Endometrial microvascular endothelial cells (primary cell): Measurements from ENCODE around the gene ZNF783. TPM values are rescaled to one million over a fixed set of nuclear protein-coding genes. Genes with fewer than 3 reads are reported as not detected.
"Not testable (repeated sequence)": the region's sequence is repeated elsewhere in the genome, so short reads cannot be mapped to it uniquely, and the experiment has no call there.

Experiments
- in situ Hi-C: cut with HindIII; loops from 2 replicates; pipeline ENCODE4 v1.10.0; 2017; ENCODE audit warnings: low sequenced_read_pairs, low pct_unique_long_range_greater_than_20kb; ENCODE audit errors: inconsistent ontology term
- total RNA-seq: library from RNA; depleted of rRNA; stranded (reverse); fragments of >200 nt; gene quantifications from one replicate; pipeline ENCODE4 v1.2.3, GENCODE V29; 2015; ENCODE audit errors: inconsistent ontology term

The ZNF783 gene
- total RNA-seq, 1 donor from 2014 or later: 2.6 TPM

GRCh38 chr7:149238051-149238450, 23.9 kb upstream of the ZNF783 start:
- in situ Hi-C loops: no loop called here

- in situ Hi-C loops: no loop called here
These were observed 22.5 kb upstream of the ZNF783 start, which contains the start of gene ZNF212 for GRCh38 chr7:149239345-149240143. Gene ZNF212 (plus strand): TSS chr7:149239651. CDS start chr7:149239779, 128 bp downstream.

- in situ Hi-C loops: no loop called here
These were observed 21.4 kb upstream of the ZNF783 start for GRCh38 chr7:149240637-149241036.

- in situ Hi-C loops: no loop called here
These were observed 20.3 kb upstream of the ZNF783 start for GRCh38 chr7:149241696-149242095.

- in situ Hi-C loops: no loop called here
These were observed 16.8 kb upstream of the ZNF783 start for GRCh38 chr7:149245244-149245643.

GRCh38 chr7:149245744-149246143, 16.3 kb upstream of the ZNF783 start:
- in situ Hi-C loops: no loop called here

- in situ Hi-C loops: no loop called here
These were observed 13.2 kb upstream of the ZNF783 start for GRCh38 chr7:149248777-149249176.

- in situ Hi-C loops: not testable (repeated sequence)
These were observed 11.8 kb upstream of the ZNF783 start for GRCh38 chr7:149250151-149250550.

- in situ Hi-C loops: not testable (repeated sequence)
These were observed 10.5 kb upstream of the ZNF783 start for GRCh38 chr7:149251518-149251917.

- in situ Hi-C loops: no loop called here
These were observed 9.6 kb upstream of the ZNF783 start for GRCh38 chr7:149252378-149252777.

GRCh38 chr7:149253665-149254064, 8.3 kb upstream of the ZNF783 start:
- in situ Hi-C loops: no loop called here

- in situ Hi-C loops: no loop called here
These were observed 7.7 kb upstream of the ZNF783 start for GRCh38 chr7:149254181-149254858.

- in situ Hi-C loops: no loop called here
These were observed 6.8 kb upstream of the ZNF783 start for GRCh38 chr7:149255174-149255573.

GRCh38 chr7:149256568-149256967, 5.4 kb upstream of the ZNF783 start:
- in situ Hi-C loops: no loop called here

- in situ Hi-C loops: no loop called here
These were observed 4.8 kb upstream of the ZNF783 start for GRCh38 chr7:149257146-149257545.

GRCh38 chr7:149261316-149261828, 624 bp upstream of the ZNF783 start:
- in situ Hi-C loops: no loop called here

GRCh38 chr7:149266451-149266850, 4.5 kb downstream of the ZNF783 start:
- in situ Hi-C loops: no loop called here

GRCh38 chr7:149267733-149268132, 5.7 kb downstream of the ZNF783 start:
- in situ Hi-C loops: no loop called here

- in situ Hi-C loops: not testable (repeated sequence)
These were observed 12.4 kb downstream of the ZNF783 start for GRCh38 chr7:149274424-149274823.

GRCh38 chr7:149277871-149278270, 15.9 kb downstream of the ZNF783 start:
- in situ Hi-C loops: no loop called here
